CD4-positive, alpha-beta T cell treated with Interferon alpha-2 for 1 hour (primary cell): ENCODE results near the gene SKOR1.
A peak's percentile ranks its signal among the peaks of the same experiment; 100 is the strongest.

Experiments
- DNase-seq, 2 donors: peaks; one replicate each; pipeline ENCODE4 v3.0.0-alpha.2; 2020 to 2022

The SKOR1 gene

DNA sequence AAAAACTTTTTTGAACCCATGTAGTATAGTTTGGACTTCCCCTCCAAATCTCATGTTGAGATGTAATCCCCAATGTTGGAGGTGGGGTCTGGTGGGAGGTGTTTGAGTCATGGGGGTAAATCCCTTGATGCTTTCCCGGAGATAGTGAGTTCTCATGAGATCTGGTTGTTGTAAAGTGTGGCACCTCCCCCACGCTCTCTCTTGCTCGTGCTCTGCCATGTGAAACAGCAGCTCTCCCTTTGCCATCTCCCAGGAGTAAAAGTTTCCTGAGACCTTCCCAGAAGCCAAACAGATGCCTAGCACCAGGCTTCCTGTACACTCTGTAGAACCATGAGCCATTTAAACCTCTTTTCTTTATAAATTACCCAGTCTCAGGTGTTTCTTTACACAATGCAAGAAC, 30.5 kb downstream of the SKOR1 start:
- no peak for DNase-seq

DNA sequence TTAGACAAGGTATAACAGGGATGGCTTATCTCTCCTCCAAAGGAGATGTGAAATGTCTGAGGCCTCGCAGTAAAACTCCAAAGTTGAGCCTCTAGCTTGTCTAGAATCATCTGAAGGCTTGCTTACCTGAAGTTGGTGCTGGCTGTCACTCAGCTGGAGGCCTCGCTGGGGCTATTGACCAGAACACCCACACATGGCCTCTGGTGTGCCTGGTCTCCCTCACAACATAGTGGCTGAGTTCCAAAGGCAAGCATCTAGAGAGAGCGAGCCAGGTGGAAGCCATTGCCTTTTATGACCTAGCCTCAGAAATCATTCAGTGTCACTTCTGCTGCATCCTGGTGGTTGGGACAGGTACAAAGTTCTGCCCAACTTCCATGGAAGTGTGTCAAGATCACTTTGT, 31.9 kb downstream of the SKOR1 start:
- no peak for DNase-seq

GRCh38 chr15:67859331-67859946, 34.1 kb downstream of the SKOR1 start:
- no peak for DNase-seq

DNA sequence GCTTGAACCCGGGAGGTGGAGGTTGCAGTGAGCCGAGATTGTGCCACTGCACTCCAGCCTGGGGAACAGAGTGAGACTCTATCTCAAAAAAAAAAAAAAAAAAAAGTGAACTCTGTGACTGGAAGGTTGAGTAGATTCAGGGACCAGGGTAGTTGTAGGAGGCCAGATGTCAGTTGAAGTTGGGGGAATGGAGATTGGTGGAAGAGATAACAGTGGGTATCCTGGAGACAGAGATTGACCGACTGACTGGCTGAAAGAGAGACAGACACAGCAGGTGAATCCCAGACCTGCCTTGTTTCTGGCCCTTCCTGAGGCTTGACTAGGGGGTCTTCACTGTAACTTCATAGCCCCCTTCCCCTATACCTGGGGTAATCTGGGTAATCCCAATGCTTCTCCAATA, 36.7 kb downstream of the SKOR1 start:
- no peak for DNase-seq

DNA sequence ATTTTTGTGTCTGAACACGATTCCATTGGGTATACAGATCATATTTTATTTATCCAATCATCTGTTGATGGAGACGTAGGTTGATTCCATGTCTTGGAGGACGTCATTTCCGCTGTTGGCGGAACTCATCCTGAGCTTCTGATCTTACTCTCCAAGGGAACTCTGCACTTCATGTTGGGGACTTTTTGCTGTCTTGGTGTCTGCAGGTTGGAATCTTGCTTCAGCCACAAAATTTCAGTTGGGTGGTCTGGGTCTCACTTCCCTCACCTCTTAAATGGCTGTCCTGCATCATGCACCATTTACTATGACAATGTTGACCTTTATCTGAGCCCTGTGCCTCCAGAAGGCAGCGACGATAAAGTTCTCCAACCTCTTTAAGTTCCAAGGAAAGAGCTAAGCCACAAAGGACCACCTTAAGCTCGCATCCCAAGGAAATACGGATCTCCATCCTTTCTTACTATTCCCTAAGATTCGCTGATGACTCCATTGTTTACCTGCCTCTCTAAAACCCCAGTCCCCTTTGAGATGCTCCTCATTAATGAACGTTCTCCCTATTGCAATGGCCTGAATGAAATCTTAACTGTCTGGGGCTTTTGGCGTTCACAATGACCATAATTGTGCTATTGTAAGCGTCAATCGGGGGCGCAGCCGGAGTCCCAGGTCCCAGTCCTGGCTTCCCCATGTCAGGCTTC, 37.6 kb downstream of the SKOR1 start:
- DNase-seq: no peak

DNA sequence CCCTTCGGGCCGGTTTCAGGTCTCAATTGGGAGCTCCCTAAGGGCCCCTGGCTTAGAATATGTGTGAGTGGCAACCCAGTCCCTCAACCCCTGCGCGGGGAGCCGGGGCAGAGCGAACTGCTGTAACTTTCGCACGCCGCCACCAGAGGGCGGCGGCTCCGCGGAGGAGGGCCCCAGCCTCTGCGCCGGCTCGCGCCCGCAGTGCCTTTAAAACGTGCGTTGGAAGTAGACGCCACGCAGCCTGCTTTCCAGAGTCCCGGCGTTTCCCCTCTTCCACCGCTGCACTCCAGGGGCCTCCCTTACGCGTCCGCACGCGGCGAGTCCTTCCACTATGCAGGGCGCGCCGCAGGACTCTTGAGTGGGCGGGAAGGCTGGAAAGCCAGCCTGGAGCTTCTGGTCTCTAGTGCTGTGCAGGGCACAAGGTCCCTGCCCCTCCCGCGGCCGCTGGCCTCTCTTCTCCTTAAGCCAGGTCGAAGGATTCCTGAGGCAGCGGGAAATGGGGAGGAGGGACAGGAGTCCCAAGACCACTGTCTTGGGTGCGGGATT, 38.2 kb downstream of the SKOR1 start:
- DNase-seq: peak; percentile 65 to 69

DNA sequence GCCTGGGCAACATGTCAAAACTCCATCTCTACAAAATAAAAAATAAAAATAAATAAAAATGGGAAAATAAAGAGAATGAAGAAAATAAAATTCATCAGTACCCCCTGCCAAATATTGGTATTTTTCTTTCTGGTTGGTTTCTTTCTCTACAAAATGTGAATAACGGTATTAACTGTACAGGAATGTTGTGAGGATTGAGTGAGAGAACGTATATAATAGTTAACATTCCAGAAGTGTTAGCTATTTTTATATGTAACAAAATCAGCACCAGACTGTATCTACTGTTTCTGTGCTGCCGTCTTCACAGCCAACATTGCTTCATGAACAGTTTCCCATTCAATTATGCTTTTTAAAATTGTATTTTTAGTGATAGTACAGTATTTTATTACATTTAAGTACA, 40.0 kb downstream of the SKOR1 start:
- DNase-seq: no peak

GRCh38 chr15:67865766-67866165, 40.5 kb downstream of the SKOR1 start:
- DNase-seq: no peak

DNA sequence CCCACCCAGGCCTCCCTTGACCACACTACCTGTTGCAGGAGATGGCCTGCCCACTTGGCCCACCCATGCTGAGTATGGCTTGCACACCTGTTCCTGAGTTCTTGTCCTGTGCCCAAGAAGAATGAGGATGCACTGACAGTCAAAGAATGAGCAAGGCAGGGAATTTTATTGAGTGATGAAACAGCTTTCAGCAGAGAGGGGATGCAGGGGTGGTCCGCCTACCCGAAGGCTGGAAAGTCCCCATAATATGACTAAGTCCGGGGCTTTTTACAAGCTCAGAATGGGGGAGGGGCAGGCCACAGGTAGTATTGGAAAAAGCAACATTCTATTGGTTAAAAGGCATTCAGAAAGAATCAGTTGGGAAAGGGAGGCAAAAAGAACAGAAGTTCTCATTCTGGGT, 44.4 kb downstream of the SKOR1 start:
- no peak for DNase-seq

DNA sequence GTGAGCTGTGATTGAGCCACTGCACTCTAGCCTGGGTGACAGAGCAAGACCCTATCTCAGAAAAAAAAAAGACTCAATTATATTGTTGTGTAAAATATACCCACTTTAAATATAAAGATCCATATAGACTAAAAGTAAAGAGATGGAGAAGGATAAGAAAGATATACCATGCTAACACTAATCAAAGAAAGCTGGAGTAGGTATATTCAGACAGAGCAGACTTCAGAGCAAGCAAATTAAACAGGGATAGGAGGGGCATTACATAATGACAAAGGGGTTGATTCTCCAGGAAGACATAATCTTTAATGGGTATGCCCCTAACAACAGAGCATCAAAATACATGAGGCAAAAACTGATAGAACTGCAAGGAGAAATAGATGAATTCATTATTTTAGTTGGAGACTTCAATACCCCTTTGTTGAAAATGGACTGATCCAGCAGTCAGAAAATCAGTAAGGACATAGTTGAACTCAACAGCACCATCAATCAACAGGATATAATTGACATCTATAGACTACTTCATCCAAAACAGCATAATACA, 45.6 kb downstream of the SKOR1 start:
- no peak for DNase-seq

DNA sequence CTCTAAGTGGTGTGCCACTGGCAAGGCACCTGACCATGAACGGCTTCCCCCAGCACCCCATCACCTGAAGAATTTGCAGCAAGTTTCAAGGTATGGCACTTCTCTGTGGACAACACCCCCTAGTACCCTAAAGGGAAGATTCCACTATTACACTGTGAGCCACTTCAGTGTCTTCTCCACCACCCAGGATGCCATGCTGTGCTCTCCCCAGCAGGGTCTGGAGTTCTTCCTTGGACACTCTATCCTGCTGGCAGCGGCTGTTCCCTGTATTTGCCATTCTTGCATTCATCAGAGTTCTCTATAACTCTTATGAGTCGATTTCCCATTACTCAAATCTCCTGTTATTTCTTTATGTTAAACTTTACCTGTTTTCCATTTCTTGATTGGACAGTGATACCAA, 48.5 kb downstream of the SKOR1 start:
- DNase-seq: no peak

- DNase-seq: no peak
These were observed 53.5 kb downstream of the SKOR1 start for GRCh38 chr15:67878712-67879206.

- DNase-seq: no peak
These were observed 54.3 kb downstream of the SKOR1 start for GRCh38 chr15:67879440-67880129.

GRCh38 chr15:67880651-67881182, 55.4 kb downstream of the SKOR1 start:
- DNase-seq: peak in 1 of 2 donors; percentile 13

GRCh38 chr15:67882487-67883233, 57.4 kb downstream of the SKOR1 start:
- DNase-seq: peak; percentile 6 to 10

GRCh38 chr15:67883234-67883773, 58.0 kb downstream of the SKOR1 start:
- DNase-seq: no peak

- no peak for DNase-seq
These were observed 58.7 kb downstream of the SKOR1 start for GRCh38 chr15:67884009-67884408.
